NCI-H345 (cell line): ENCODE results near the gene WDR53.
"Not testable (repeated sequence)": the region's sequence is repeated elsewhere in the genome, so short reads cannot be mapped to it uniquely, and the experiment has no call there.

Source experiments
- DNase-seq: peaks from one replicate; lab custom pipeline; 2025; lab: John Stamatoyannopoulos, UW

WDR53 gene

DNA sequence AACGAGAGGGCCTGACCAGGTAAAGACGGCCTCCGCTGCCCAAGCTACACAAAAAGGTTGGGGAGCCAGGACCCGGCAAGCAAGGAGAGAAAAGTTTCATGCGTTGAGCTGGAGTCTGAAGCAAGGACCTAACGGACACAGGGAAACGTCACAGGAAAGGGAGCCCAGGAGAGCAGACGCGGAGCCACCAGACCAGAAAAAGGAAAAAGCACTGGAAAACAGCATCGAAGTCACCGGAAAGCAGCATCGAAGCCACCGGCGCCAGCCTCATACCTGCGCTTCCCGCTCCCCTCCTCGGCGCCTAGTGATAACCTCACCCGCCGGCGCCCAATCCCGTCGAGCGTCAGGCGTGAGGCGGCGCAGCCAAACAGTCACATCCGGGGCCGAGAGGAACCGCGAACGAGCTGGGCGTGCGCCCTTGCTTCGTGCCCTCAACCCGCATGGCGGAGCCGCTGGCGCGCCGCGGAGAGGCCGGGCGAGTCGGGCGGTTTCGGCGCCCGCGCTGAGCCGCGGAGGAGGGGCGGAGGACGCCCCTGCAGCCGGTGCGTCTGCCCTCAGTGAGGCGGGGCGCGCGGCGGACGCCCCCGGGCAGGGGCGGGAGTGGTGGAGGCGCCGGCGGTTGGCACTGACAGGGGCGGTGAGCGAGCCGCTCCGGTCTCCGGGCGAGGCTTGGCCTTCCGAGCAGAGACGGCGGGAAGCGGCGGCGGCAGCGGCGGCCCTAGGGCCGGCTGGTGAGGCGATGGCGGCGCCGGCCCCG is at the start of gene WDR53, which contains the start of gene FBXO45:
Gene WDR53, minus strand, starts transcription at position 309 of the 757 bp plus-strand sequence. CDS start 7,079 bp downstream, outside the sequence.
Gene FBXO45, plus strand, starts transcription at position 415 of the 757 bp plus-strand sequence. Its CDS starts 325 bp downstream, at position 740.
- peak; percentile 98 for DNase-seq

DNA sequence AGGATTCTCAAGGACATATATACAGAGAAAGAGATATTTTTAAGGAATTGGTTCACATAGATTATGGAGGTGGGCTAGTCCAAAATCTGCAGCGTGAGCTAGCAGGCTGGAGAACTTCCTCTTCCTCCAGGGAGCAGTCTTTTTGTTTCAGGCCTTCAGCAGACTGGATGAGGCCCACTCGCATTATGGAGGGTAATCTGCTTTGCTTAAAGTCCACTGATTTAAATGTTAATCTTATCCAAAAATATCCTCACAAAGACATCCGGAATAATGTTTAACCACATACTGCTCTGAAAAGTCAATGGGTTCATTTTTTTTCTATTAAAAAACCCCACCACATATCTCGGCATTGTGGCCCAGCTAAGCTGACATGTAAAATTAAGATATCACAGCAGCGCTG is 48.9 kb upstream of the WDR53 start:
- no peak for DNase-seq

DNA sequence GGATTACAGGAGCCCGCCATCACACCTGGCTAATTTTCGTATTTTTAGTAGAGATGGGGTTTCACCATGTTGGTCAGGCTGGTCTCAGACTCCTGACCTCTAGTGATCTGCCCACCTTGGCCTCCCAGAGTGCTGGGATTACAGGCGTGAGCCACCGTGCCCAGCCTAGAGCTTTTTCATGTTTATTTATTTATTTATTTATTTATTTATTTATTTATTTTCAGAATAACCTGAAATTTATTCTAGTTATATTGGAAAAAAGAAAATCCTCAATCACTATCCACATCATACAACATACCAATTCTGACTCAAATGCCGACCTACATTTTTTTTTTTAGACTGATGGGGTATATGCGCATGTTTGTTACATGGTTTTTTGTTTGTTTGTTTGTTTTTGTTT is 46.9 kb upstream of the WDR53 start:
- DNase-seq = not testable (repeated sequence)

DNA sequence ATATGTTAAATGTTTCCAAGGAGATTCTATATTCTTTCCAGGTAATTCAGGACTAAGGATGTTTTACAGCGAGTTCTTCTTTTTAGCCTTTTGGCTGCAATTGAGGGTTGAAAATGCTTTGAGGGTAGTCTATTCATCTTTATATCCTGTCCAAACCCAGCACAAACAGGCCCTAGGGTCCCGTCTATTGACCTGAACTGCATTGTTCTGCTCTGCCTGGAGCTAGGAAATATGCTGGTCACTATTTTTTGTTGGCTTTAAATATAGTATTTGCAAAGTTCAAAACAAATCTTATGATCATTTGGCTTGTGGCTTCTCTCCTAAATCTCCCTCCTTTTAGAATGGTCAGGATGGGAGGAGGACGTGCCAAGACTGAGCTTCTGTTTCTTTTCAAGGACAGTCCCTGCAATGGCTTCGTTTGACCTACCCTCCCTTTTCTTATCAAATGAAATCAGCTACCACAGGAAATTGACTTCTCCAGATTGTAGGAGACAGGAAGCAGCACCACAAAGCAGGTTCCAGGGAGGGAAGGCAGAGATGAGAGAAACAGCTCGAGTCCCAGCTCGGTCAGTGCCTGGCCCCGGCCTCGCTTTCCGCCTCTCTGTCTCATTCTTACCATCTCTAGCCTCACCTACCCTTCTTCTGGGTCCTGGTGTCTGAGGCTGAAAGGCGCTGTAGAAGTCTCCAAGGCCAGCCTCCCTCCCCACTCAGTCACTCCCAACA is 43.6 kb upstream of the WDR53 start:
- no peak for DNase-seq

DNA sequence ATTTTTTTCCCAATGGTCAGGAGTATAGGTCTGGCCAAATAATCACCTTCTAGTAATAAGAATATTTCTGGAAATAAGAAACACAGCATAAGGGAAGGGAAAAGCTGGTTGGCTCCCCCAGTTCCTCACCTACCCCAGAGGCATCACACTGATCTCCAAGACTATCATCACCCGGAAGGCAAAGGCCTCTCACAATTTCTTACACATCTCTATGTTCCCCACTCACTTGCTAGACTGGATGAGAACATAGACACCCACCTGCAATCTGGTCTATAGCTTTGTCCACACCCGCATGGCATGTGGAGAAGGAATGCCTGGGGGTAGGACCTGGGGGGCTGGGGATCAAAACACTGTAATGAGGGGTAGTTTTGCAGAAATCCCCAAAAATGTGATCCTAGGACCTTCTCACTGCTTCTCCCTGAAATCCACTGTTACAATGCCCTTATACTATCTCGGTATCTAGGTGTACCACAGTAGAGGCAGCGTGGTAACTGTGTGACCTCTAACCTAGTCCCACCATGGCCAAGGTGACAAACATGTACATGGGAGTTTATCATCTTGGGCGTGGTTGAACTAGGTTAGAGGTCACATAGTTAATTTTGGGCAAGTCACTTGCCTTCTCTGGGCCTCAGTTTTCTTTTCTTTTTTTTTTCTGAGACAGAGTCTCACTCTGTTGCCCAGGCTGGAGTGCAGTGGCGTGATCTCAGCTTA is 41.6 kb upstream of the WDR53 start:
- no peak for DNase-seq

DNA sequence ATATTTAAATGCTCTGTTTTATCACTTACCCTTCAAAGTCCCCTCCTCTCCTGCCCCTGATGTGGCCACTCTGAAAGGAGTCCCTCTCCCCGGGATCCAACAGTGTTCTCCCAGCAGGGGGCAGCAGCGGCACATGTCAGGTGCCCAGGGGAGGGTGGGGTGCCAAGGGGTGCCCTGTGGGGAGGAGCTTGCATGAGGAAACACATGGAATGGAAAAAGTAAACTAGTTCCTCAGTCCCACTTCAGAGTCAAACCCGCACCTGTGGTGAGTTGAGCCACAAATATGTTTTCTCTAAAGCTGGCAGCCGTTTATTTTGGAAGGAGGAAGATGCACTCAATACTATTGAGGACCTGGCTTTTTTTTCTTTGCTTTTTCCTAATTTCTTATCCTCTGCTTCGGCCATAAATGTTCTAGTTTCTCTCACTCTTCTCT is 41.0 kb upstream of the WDR53 start:
- DNase-seq = peak; percentile 87

DNA sequence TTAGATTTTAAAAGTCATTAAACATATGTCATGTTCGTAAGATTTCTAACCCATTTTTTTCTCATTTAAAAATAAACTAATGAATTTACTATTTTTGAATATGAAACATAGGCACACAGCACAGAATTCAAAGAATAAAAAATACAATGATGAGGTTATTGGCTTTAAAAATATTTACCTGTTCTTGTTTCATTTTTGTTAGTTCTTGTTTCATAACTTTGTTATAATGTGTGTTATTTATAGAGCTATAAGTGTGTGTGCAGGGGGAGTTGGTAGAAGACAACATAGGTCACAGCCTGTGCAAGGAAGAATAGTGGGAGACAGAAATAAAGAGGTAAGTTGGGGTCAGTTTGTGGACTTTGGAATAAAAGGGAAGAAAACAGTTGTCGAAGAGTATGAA is 40.3 kb upstream of the WDR53 start:
- no peak for DNase-seq

DNA sequence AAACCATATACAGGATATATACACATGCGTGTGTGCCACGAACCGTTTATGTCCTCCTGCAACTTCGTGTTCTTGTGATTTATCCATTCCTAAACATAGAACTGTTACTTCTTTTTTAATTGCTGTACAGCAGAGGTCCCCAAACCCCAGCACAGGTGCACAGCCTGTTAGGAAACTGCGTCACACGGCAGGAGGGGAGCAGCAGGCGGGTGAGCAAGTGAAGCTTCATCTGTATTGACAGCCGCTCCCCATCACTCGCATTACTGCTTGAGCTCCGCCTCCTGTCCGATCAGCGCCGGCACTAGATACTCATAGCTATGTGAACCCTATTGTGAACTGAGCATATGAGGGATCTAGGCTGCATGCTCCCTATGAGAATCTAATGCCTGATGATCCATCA is 36.2 kb upstream of the WDR53 start:
- no peak for DNase-seq

DNA sequence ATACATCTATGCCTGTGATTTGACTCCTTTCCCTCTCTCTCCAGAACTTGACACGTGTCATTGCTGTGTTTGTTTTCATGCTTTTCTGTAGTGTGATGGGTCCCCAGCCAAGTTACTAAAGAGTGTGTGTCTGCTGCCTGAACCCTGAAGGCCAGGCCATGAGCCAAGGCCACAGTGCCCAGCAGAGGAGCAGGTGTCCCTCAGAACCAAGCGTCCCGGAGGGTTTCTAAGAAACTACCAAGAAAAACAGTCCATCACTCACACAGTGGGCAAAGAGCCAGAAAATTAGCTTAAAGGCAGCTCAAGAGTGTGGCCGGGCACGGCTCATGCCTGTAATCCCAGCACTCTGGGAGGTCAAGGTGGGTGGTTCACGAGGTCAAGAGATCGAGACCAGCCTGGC is 35.3 kb upstream of the WDR53 start:
- DNase-seq = no peak

DNA sequence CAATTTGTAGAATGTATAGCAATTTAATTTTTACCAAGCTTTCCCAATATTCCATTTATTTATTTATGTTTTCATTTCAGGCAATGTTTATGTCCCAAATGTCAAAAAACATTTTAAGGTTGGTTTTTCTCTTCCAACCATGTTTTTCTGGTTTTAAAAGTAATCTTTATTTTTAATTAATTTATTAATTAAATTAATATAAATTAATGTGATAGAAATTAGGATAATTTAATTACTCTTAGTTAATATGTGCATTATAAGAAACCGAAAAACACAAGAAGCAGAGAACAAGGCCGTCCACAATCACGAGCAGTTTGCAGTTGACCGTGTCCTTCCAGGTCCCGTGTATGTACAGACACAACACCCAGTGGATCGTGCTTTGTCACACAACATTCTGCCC is 34.3 kb upstream of the WDR53 start:
- no peak for DNase-seq

DNA sequence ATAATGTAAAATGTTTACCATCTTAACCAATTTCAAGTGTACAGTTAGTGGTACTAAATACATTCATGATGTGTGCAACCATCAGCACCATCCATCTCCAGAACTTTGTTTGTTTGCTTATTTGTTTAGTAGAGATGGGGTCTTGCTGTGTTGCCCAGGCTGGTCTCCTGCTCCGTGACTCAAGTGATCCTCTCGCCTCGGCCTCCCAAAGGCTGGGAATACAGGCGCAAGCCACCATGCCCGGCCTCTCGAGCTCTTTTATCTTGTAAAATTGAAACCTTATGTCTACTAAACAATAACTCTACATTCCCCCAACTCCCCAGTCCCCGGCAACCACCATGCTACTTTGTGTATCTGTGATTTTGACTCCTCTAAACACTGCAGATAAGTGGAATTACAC is 32.0 kb upstream of the WDR53 start:
- no peak for DNase-seq

DNA sequence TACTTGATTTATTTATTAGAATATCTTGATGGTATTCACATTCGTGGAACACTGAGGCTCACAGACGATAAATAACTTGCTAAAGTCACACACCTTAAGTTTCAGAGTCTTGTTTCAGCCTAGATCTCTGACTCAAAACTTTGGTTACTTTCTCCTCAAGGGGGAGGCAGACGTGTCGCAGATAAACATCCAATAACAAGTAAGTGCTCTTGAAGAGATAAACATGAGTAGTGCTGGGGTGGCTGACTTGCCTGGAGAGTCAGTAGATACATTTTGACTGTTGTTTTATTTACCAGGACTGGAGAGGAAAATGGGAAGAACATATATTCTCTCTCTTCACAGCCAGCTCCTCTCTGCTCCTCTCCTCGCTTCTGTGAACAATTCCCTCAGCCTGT is 31.4 kb upstream of the WDR53 start:
- no peak for DNase-seq

DNA sequence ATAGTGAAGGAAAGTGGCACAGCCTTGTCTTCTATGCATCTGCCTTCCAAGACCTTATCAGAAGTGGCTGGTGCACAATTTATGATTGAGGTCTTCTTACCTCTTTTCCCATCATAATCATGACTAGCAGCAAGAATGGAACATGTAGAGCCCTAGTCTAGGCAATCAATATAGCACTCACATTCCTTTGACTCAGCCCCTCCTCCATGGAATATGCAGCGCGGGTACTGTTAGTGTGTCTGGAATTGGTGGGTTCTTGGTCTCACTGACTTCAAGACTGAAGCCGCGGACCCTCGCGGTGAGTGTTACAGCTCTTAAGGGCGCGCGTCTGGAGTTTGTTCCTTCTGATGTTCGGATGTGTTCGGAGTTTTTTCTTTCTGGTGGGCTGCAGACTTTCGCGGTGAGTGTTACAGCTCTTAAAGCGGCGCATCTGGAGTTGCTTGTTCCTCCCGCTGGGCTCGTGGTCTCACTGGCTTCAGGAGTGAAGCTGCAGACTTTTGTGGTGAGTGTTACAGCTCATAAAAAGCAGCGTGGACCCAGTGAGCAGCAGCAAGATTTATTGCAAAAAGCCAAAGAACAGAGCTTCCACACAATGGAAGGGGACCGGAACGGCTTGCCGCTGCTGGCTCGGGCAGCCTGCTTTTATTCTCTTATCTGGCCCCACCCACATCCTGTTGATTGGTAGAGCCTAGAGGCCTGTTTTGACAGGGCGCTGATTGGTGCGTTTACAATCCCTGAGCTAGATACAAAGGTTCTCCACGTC is 29.8 kb upstream of the WDR53 start:
- not testable (repeated sequence) for DNase-seq

DNA sequence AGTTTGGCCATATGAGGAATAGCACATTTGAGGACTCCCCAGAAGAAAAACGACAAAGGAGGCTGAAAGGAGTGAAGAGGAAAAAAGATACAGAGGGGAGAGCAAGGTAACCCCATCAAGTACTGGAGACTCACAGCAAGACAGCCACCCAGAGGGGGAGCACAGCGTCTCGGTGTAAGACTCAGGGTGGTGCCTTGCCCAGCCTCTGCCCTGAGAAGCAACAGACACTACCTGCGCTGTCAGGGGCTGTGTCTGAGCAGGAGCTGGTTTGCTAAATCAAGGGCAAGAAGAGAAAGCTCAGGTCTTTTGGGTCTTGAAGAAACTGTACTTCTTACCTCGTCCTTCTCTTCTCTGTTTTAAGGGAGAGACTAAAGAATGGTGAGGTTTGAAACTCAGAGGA is 28.0 kb upstream of the WDR53 start:
- DNase-seq = no peak

DNA sequence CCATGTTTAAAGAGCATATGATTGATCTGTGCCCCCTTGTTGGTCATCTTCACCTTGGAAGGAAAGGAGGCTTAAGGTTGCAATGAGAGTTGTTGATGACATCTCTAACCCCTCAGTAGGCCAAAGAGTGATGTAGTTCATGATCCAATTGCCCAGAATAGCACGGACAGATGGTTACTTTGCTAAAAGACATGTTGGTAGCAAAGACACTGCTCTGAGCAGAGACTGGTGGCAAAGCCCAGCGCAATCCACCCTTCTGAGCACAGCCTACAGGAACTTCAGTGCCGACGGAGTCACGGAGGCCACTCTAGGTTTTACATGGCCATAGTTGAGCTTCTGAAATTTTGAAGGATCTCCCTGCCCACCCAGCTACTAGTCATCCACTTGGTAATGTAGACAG is 21.9 kb upstream of the WDR53 start:
- DNase-seq = no peak

DNA sequence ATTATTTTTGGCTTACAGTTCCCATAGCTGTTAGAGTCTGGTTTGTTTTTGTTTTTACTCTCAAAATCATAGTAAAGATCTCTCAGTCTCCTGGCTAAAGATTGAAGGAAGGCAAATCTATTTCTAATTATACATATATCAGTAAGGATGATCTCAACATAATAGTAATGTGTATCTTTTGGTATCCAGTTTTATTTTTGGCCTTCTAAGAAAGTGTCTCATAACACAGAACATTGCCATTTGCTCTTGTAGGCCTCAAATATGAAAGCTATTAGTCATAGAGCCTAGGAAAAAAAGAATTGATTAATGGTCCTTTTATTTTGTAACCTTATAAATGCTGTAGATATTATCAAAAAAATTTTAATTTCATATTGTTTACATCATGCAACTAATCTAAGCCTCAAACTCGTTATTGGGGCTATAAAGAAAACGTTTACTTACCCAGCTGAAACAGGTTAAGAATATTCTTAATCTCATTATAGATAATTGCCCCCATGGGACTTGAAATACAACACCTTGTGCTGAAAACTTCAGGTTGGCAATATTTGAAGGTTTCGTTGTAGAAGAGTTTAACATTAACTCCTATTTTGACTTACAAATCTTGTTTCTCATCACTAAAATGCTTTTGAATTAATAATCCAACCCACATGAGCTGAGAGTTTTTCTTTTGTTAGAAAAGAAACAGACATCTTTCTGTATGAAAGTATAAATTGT is 16.8 kb upstream of the WDR53 start:
- DNase-seq = no peak

DNA sequence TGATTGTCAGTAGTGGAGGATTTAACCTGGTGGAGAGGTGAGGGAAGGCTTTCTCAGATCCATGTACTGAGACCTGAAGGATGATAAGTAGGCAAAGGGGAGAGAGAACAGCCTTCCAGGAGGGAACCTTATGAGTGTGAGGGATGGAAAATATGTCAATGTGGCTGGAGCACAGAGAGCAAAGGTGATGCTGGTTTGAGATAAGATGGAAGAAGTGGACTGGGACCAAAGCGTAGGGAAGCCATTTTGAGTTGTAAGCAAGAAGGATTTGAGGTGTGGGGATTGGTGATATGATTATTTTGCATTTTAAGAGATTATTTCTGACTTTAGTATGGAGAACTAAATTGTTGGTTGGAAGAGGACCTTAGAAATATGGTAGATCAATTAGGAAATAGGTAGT is 4.0 kb upstream of the WDR53 start:
- DNase-seq = no peak

DNA sequence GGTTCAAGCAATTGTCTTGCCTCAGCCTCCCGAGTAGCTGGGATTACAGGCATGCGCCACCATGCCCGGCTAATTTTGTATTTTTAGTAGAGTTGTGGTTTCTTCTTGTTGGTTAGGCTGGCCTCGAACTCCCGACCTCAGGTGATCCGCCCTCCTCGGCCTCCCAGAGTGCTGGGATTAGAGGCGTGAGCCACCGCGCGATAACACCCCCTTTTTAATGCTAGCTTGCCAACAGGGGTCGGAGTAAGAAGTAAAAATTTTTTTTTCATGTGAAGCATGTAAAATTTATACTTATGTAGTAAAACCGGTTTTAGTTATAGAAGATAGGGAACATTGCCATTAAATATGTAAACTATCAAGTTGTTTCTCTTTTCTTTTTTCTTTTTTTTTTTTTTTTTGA is 2.0 kb upstream of the WDR53 start:
- DNase-seq = not testable (repeated sequence)

DNA sequence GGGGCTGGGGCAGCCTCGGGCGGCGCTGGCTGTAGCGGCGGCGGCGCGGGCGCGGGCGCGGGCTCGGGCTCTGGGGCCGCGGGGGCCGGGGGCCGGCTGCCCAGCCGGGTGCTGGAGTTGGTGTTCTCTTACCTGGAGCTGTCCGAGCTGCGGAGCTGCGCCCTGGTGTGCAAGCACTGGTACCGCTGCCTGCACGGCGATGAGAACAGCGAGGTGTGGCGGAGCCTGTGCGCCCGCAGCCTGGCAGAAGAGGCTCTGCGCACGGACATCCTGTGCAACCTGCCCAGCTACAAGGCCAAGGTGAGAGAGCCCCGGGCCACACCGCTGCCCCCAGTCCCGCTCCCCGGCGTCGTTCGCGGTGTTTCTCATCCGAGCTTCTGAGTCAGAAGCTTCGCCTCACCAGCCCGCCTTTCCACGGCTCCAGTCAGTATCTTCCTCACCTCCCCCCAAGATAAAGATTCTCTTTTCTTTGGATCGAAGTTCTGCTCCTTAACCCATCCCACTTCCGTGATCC is 706 bp upstream of the WDR53 start:
- peak; percentile 44 for DNase-seq

DNA sequence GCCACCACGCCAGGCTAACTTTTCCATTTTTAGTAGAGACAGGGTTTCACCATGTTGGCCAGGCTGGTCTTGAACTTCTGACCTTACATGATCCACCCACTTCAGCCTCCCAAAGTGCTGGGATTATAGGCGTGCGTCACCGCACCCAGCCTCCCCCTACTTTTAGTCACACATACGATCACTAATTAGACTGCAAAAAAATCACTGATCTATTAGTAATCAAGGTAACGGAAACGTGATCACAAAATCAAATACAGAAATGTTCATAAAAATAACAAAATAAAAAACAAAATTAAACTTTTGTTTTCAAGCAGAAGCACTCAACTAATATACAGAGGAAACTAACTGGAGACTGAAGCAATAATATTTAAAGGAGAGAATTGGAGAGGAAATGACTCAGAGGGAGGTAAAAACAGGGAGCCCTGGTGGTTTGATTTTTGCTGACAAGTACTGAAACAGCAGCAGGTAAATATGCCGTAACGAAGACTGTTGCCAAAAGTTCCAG is 4.6 kb downstream of the WDR53 start:
- no peak for DNase-seq

DNA sequence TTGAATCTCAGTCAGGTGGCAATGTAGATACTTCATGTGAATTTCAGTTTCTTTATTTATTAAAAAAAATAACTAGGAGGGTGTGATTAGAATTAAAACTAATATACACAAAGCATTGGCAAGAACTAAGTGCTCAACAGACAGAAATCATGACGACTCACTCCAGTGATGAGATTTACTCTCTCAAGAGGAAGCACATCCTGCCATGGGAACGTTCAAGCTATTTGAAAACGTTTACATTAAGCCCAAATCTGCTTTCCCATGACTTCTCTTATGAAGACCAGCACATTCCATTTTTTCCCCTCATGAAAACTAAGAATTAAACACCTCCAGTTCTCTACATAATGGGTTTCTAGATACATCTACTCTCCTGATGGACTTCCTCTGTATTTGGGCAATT is 8.5 kb downstream of the WDR53 start:
- no peak for DNase-seq
